HUES6 (cell line): ENCODE data around the gene CDKN2B-AS1.

Source experiments
- H3K27ac ChIP-seq: 2 replicates; pipeline ENCODE4 v1.7.0; 2013; ENCODE audit warnings: low read depth, mild to moderate bottlenecking, low read length, inconsistent platforms
- H3K27me3 ChIP-seq: 2 replicates; pipeline ENCODE4 v1.6.1; 2013; ENCODE audit warnings: low read length; ENCODE audit not compliant: control insufficient read depth, insufficient read depth
- H3K36me3 ChIP-seq: 2 replicates; pipeline ENCODE4 v1.6.1; 2013; ENCODE audit warnings: low read length; ENCODE audit not compliant: control insufficient read depth, insufficient read depth
- H3K4me1 ChIP-seq: 2 replicates; pipeline ENCODE4 v1.6.1; 2013; ENCODE audit warnings: low read length; ENCODE audit not compliant: control insufficient read depth, insufficient read depth
- H3K4me3 ChIP-seq: 2 replicates; pipeline ENCODE4 v1.5.1; 2013; ENCODE audit warnings: low read depth, low read length
- H3K9ac ChIP-seq: one replicate; pipeline ENCODE4 v1.6.1; 2013; ENCODE audit warnings: mild to moderate bottlenecking, low read length
- H3K9me3 ChIP-seq: 2 replicates; pipeline ENCODE4 v1.6.1; 2013; ENCODE audit warnings: low read depth, low read length; ENCODE audit not compliant: control insufficient read depth, insufficient read depth

CDKN2B-AS1 gene

GRCh38 chr9:22064957-22065356 is 70.4 kb downstream of the CDKN2B-AS1 start:
- Histone ChIP-seq H3K4me3 (no peak overlapping the region), H3K27ac (no peak overlapping the region), H3K27me3 (no peaks in the 10 kb centered on the region), H3K9me3 (no peaks in the 10 kb centered on the region), H3K9ac (no peak overlapping the region), H3K4me1 (no peaks in the 10 kb centered on the region), H3K36me3 (no peaks in the 10 kb centered on the region)

GRCh38 chr9:22065431-22066200 is 71.0 kb downstream of the CDKN2B-AS1 start:
- Histone ChIP-seq H3K27me3 (no peaks in the 10 kb centered on the region), H3K9ac (no peak overlapping the region)

DNA sequence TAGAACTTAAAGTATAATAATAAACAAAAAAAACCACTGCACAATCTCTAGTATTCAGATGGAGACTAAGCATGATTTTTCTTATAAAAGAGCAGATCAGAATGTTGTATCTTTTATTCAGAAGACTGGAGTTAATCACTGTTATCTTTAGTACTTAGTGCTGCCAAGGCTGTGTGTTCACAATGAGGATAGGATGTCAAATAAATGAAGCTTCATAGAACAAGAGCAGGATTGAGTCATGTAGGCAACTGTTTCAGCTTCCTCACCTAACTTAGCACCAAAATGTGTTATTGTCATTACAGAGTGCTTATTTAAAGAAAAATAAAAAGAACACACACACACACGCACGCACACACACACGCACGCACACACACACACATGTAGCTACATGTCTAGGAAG is 72.6 kb downstream of the CDKN2B-AS1 start:
- H3K9me3 ChIP-seq: no peaks in the 10 kb centered on the region
- H3K4me1 ChIP-seq: no peaks in the 10 kb centered on the region
- no peaks in the 10 kb centered on the region for H3K36me3 ChIP-seq
- no peak overlapping the region for H3K27ac ChIP-seq
- no peak overlapping the region for H3K9ac ChIP-seq
- H3K27me3 ChIP-seq: no peaks in the 10 kb centered on the region
- H3K4me3 ChIP-seq: no peak overlapping the region

More at GRCh38 chr9:22065431-22066200, 71.0 kb downstream of the CDKN2B-AS1 start:
- Histone ChIP-seq H3K9me3 (no peaks in the 10 kb centered on the region), H3K4me1 (no peaks in the 10 kb centered on the region), H3K36me3 (no peaks in the 10 kb centered on the region), H3K4me3 (no peak overlapping the region), H3K27ac (no peak overlapping the region)

DNA sequence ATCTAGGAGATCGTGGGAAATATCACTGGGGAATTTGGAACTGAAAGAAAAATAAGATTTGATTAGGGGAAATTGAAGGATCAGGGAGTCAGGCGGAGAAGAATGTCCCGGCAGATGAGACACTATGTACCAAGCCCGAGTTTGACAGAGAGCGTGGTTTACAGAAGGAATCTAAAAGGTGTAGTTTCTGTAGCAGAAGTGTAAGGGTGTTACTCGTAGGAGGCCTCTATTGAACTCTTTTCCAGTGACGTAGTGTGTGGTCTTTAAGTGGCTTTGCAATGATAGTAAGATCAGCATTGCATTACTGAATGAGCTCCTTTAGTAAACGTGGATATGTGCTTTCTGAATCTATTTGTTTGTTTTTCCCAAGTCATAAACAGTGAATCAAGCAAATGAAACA is 73.8 kb downstream of the CDKN2B-AS1 start:
- Histone ChIP-seq H3K4me1 (no peaks in the 10 kb centered on the region), H3K27me3 (no peaks in the 10 kb centered on the region), H3K4me3 (no peak overlapping the region), H3K9me3 (no peaks in the 10 kb centered on the region), H3K36me3 (no peaks in the 10 kb centered on the region), H3K27ac (no peak overlapping the region), H3K9ac (no peak overlapping the region)

DNA sequence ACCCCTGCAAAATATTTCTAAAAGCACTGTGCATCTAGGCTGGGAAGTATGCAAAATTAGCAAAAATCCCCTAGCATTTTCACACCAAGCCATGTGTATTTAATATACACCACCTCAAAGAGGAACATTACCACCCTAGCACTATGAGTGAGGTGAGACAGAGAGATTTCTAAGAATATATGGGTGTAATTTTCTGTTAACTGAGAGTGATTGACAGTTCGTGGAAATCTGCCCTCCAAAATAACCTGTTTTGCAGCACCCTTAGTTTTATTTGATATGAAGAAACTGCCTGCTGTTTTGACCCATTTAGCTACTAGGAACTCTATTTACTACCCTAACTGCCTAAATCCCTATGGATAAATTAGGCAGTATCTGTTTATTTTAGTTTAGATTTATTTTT is 78.8 kb downstream of the CDKN2B-AS1 start:
- Histone ChIP-seq H3K4me3 (no peak overlapping the region), H3K9me3 (no peaks in the 10 kb centered on the region), H3K4me1 (no peaks in the 10 kb centered on the region), H3K36me3 (no peaks in the 10 kb centered on the region), H3K27me3 (no peaks in the 10 kb centered on the region), H3K9ac (no peak overlapping the region), H3K27ac (no peak overlapping the region)

GRCh38 chr9:22078081-22078480 is 83.5 kb downstream of the CDKN2B-AS1 start:
- Histone ChIP-seq H3K4me1 (no peaks in the 10 kb centered on the region), H3K4me3 (no peak overlapping the region), H3K9me3 (no peaks in the 10 kb centered on the region), H3K27ac (no peak overlapping the region), H3K27me3 (no peaks in the 10 kb centered on the region), H3K9ac (no peak overlapping the region), H3K36me3 (no peaks in the 10 kb centered on the region)

DNA sequence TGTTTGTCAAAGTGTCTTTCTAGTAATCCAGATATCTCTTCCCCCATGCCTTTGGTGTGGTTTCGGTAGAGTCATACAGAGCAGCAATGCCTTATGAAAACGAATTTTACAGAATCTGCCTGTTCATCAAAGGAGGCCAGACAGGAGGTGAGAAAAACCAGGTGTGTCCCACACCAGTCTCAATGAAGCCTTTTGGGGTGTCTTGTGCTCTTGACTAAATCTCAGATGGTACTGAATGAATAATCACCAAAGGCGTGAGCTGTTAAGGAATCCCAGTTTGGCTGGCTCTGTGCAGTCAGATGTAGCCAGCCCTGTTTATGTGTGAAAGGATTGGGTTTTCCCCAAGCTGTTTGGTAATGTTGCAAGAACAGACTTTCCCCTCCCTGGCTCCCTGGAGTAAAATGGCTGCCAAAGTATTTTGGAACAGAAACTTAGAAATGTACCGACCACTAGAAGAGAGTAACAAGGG is 85.3 kb downstream of the CDKN2B-AS1 start:
- Histone ChIP-seq H3K9me3 (no peaks in the 10 kb centered on the region), H3K4me3 (no peak overlapping the region), H3K4me1 (peaks cover 6% of the 10 kb centered on the region; the same call in 1 of the 2 replicates), H3K27me3 (no peaks in the 10 kb centered on the region), H3K9ac (no peak overlapping the region), H3K36me3 (no peaks in the 10 kb centered on the region), H3K27ac (no peak overlapping the region)

DNA sequence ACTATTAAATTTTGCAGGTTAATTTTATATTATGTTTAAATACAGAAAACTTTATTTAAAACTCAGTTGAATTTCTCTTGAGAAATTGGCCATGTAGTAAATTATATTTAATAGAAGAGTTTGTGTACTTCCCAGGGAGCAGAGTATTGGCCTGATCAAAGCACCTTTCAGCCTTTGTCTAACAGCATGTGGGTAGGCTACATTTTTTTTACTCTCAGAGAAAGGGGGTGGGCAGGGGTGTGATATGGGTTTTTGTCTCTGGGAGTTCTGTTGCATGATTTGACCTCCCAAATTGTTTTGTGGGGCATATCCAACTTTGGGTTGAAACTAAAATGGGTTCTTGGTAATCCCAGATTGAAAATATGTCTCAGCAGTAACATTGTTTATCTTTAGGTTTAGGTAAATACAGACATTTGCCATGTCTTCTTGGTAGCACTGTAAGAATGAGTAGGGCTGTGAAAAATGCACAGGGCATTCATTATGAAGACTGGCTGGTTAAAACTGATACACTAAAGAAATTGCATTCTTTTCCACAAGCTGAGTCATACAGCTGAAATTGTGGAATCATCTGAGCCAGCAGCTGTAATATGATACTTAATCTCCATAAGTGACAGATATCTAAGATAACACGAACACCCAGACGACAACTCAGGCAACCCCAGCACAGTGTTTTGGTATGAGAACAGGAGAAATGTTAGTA is 89.9 kb downstream of the CDKN2B-AS1 start:
- Histone ChIP-seq H3K4me3 (no peak overlapping the region), H3K9ac (no peak overlapping the region), H3K9me3 (no peaks in the 10 kb centered on the region), H3K36me3 (no peaks in the 10 kb centered on the region), H3K4me1 (peaks cover 9% of the 10 kb centered on the region; the same call in 1 of the 2 replicates), H3K27ac (no peak overlapping the region), H3K27me3 (no peaks in the 10 kb centered on the region)

- no peak overlapping the region for H3K4me3 ChIP-seq
- H3K4me1 ChIP-seq: peaks cover 9% of the 10 kb centered on the region; the same call in 1 of the 2 replicates
- H3K9me3 ChIP-seq: no peaks in the 10 kb centered on the region
- H3K36me3 ChIP-seq: no peaks in the 10 kb centered on the region
- no peak overlapping the region for H3K27ac ChIP-seq
- no peaks in the 10 kb centered on the region for H3K27me3 ChIP-seq
- no peak overlapping the region for H3K9ac ChIP-seq
These were observed 93.6 kb downstream of the CDKN2B-AS1 start for GRCh38 chr9:22088053-22088716.

GRCh38 chr9:22088717-22089061 is 94.1 kb downstream of the CDKN2B-AS1 start:
- no peaks in the 10 kb centered on the region for H3K27me3 ChIP-seq
- H3K4me3 ChIP-seq: no peak overlapping the region
- no peaks in the 10 kb centered on the region for H3K9me3 ChIP-seq
- peaks cover 9% of the 10 kb centered on the region; the same call in 1 of the 2 replicates for H3K4me1 ChIP-seq
- H3K27ac ChIP-seq: no peak overlapping the region
- H3K36me3 ChIP-seq: no peaks in the 10 kb centered on the region
- no peak overlapping the region for H3K9ac ChIP-seq

DNA sequence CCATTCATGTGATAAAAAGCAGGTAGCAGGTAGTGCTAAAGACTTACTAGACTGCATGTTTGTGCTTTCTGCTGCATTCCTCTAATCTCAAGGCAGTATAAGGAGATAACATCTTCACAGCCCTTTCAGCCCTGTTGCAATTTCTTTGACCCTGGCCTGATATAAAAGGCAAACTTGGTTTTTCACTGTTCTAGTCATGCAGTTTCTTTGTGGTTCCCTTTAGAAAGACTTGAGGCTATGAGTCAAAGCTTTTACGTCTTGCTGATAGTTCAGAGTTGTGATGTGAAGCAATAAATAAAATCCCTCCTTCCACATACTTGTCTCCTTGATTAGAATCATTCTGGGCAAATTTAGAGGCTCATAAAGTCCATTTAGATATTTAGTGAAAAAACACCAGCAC is 103.1 kb downstream of the CDKN2B-AS1 start:
- Histone ChIP-seq H3K27ac (no peak overlapping the region), H3K4me1 (peaks cover 17% of the 10 kb centered on the region), H3K27me3 (no peaks in the 10 kb centered on the region)

More for the DNA sequence above, 103.1 kb downstream of the CDKN2B-AS1 start:
- Histone ChIP-seq H3K9me3 (no peaks in the 10 kb centered on the region), H3K36me3 (no peaks in the 10 kb centered on the region), H3K9ac (no peak overlapping the region), H3K4me3 (no peak overlapping the region)
